ENCODE data around the gene ZFYVE21. TPM values are rescaled to one million over a fixed set of nuclear protein-coding genes. Genes with fewer than 3 reads are reported as not detected.

ZFYVE21 gene
- total and polyA plus RNA-seq, 9 donors, result 75.6 to 111 (median 83.1) TPM

DNA sequence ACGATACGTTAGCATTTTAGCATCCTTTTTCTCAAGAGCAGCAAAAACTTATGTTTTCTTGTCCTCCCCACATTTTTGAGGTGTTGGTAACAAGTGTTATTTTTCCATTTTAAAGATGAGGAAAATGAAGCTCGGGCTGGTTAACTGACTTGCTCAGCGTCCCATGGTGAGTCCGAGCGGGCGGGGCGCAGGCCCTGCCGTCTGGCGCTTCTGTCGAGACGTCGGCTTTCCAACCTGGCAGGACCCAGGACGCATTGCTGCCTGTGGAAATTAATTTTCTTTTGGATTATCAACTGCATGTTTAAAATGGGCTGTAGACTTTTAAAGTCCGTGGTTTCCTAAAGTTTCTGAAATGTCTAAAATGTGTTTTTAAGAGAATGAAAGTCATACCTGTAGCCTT lies 30.7 kb upstream of the ZFYVE21 start:
- TF ChIP-seq, protein P1, sequence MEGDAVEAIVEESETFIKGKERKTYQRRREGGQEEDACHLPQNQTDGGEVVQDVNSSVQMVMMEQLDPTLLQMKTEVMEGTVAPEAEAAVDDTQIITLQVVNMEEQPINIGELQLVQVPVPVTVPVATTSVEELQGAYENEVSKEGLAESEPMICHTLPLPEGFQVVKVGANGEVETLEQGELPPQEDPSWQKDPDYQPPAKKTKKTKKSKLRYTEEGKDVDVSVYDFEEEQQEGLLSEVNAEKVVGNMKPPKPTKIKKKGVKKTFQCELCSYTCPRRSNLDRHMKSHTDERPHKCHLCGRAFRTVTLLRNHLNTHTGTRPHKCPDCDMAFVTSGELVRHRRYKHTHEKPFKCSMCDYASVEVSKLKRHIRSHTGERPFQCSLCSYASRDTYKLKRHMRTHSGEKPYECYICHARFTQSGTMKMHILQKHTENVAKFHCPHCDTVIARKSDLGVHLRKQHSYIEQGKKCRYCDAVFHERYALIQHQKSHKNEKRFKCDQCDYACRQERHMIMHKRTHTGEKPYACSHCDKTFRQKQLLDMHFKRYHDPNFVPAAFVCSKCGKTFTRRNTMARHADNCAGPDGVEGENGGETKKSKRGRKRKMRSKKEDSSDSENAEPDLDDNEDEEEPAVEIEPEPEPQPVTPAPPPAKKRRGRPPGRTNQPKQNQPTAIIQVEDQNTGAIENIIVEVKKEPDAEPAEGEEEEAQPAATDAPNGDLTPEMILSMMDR (IDR thresholded peaks at IDR 0.05), result no peak
- no peak for TF ChIP-seq POLR2A (IDR thresholded peaks at IDR 0.05)
- no peak for TF ChIP-seq EP300 (IDR thresholded peaks at IDR 0.05)
- DNase-seq, result no peak
- Histone ChIP-seq H3K27ac (no peak overlapping the region), H3K27me3 (no peaks in the 10 kb centered on the region), H3K4me1 (ENCODE audit: insufficient read depth) (peaks cover 7% of the 10 kb centered on the region), H3K9me3 (no peaks in the 10 kb centered on the region), H3K4me3 (no peak overlapping the region), H3K36me3 (no peaks in the 10 kb centered on the region)
- intact Hi-C loops (cut with DNase I), result no loop called here
- WGBS, 3 donors, result 86 to 88% (median 86%) methylated on average over 15 of the region's 15 CpGs

DNA sequence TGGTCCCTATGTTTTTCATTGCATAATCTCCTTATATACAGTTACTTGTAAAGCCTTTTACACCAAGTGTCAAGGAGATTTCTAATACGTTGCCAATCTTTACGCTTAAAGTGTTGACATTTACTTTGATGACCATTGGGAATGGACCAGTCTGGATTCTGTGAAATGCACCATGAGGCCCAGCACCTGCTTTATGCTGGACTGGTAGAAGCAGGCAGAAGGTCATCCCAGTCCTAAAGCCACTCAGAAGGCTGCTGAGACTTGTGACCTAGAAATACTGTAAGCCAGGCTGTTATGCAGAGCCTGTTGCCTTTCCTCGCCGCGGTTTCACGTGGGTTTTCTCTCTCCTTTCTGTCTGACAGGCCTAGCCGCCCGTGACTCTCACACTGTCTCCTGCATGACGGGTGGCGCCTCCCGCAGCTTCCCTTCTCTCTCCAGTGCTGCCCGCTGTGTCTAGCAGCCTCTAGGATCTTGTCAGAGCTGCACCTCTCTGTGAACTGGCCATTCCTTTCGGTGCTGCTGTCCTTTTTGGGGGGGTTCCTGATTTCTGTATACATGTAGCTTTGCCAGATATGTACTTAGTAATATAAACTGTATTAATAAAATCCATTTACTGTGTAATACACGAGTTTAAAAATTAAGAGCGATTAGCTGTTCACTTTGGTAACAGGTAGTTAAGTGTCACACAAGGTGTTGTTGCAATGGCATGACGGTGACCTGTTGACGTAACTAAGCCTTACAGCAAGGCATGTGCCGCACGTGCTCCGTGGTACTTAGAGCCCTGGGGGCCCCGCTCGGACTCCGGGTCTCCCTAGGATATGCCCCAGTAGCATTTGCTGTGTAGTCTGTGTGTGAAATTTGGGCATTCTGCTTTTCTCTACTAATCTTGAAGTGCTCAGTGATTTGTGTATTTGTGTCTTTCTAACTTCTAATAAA lies 30.1 kb upstream of the ZFYVE21 start:
- no peaks in the 10 kb centered on the region for H3K9me3 ChIP-seq
- H3K4me1 ChIP-seq (ENCODE audit: insufficient read depth), result peaks cover 5% of the 10 kb centered on the region
- H3K27me3 ChIP-seq, result no peaks in the 10 kb centered on the region
- WGBS, 3 donors, result 88 to 92% (median 91%) methylated on average over 23 of the region's 23 CpGs
- intact Hi-C loops (cut with DNase I), result no loop called here
- H3K36me3 ChIP-seq, result no peaks in the 10 kb centered on the region
- H3K4me3 ChIP-seq, result no peak overlapping the region
- DNase-seq, result peak in 1 of 5 donors; percentile 34
- TF ChIP-seq EP300 (IDR thresholded peaks at IDR 0.05), result no peak
- H3K27ac ChIP-seq, result no peak overlapping the region

DNA sequence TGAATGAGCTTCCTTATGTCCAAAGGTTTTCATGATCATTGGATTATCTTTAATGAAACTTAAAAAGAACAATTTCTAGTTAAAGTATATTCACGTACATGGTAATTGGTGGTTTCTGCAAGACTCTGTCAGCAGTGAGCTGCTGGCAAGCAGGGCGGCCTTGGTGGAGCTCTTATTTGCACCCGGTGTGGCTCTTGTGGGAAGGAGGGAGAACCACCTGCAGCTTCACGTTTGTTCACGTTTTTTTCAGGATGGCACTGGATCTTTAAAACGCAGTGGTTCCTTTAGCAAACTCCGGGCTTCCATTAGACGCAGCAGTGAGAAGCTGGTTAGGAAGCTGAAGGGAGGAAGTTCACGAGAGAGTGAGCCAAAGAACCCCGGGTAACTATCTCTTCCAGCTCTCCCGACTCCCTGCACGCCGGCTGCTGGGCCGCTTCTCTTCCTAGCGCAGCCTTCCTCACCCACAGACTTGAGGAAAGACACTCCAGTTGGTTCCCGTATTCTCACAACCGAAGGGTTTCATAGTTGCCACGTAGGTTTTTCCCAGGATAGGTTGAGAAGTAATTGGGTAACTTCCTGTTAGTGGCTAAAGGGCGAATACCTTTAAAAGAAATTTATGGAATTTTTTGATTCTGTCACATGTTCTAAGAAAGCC lies 28.7 kb upstream of the ZFYVE21 start:
- no peaks in the 10 kb centered on the region for H3K9me3 ChIP-seq
- DNase-seq, result peak in 1 of 5 donors; percentile 43
- H3K4me3 ChIP-seq, result no peak overlapping the region
- H3K4me1 ChIP-seq (ENCODE audit: insufficient read depth), result peaks cover 5% of the 10 kb centered on the region
- no peaks in the 10 kb centered on the region for H3K27me3 ChIP-seq
- TF ChIP-seq, protein P1 (IDR thresholded peaks at IDR 0.05), result no peak
- TF ChIP-seq POLR2A (IDR thresholded peaks at IDR 0.05) (no peak), EP300 (IDR thresholded peaks at IDR 0.05) (no peak)
- H3K27ac ChIP-seq, result no peak overlapping the region
- no peaks in the 10 kb centered on the region for H3K36me3 ChIP-seq
- 24 to 58% (median 30%) methylated on average over 19 of the region's 19 CpGs for WGBS, 3 donors
- intact Hi-C loops (cut with DNase I), result no loop called here

DNA sequence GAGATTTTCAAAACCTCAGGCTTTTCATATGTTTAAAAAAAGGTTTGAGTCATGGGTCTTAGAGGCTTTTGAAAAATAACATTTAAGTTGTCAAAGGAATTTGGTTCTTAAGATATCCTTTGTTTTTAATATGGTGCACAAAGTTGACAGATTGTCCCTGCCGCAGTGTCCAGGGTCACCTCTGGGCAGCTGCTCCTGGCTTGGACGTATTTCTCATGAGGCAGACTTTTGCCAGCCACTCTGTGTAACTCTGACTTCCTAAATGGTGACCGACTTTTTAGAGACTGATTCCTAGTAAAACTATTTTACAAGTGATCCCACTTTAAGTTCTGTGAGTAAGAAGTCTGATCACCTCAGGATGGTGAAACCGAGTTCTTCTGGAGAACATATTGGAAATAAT lies 27.9 kb upstream of the ZFYVE21 start:
- intact Hi-C loops (cut with DNase I), result no loop called here
- TF ChIP-seq POLR2A (IDR thresholded peaks at IDR 0.05), result no peak
- TF ChIP-seq, protein P1 (IDR thresholded peaks at IDR 0.05), result no peak
- no peak for TF ChIP-seq EP300 (IDR thresholded peaks at IDR 0.05)
- H3K9me3 ChIP-seq, result no peaks in the 10 kb centered on the region
- 79 to 92% (median 87%) methylated on average over 4 of the region's 4 CpGs for WGBS, 3 donors
- DNase-seq, result no peak
- no peaks in the 10 kb centered on the region for H3K27me3 ChIP-seq
- no peak overlapping the region for H3K27ac ChIP-seq
- peaks cover 5% of the 10 kb centered on the region for H3K4me1 ChIP-seq (ENCODE audit: insufficient read depth)
- H3K36me3 ChIP-seq, result no peaks in the 10 kb centered on the region
- no peak overlapping the region for H3K4me3 ChIP-seq

Data from ovary (tissue), 9 donors.